Measurements from ENCODE around the gene SPAAR.
A peak's percentile ranks its signal among the peaks of the same experiment; 100 is the strongest.
"Not testable (repeated sequence)": the region's sequence is repeated elsewhere in the genome, so short reads cannot be mapped to it uniquely, and the experiment has no call there.

The SPAAR gene

DNA sequence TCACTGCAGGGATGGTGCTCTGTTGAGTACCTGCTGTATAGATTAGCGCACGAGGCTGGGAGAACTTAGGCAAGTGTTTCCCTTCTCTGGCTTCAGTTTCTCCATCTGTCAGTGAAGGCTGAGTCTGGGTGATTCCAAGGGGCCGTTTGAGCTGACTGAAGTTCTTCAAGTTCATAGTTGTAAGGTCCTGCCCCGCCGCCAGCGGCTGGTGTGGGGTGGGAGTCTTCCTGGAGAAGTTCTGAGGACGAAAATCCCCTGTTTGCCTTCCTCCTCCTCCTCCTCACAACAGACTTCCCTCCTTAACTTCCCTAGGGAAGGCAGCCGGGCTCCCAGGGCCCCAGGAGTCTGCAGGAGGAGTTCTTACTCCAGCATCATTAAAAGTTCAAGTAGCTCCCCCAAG is 5.0 kb upstream of the SPAAR start:
- no peak for DNase-seq (ENCODE audit: low read depth)

DNA sequence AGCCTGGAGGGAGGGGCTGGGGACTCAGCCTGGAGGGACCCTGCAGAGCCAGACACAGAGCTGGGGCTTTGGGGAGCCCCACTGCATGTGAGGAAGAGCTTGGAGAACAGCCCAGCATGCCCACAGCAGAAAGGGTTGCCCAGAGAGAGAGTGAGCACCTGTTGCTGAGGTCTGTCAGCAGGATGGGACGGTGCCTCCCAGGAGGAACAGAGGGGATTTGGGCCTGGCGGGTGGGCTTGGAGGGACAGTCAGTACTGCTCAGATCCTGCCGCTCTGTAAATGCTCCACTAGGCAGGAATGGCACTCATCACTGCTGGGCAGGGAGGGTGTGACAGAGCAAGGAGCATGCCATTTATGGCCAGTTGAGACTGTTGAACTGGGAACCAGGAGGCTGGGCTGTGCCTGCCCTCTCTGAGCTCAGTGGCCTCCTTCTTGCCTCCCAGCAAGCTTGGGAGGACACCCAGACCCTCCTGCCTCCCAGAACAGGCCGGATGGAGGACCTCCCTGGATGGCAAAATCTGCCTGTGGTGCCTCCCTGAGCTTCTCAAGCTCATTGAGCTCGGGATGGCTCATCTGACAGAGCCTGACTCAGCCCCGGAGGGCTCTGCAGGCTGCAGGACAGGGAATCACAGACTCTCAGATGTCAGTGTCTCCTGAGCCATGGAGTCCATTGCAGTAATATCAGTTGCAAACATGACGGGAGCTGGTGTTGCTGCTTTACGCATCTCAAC is 4.1 kb upstream of the SPAAR start:
- DNase-seq (ENCODE audit: low read depth) = peak; percentile 70

DNA sequence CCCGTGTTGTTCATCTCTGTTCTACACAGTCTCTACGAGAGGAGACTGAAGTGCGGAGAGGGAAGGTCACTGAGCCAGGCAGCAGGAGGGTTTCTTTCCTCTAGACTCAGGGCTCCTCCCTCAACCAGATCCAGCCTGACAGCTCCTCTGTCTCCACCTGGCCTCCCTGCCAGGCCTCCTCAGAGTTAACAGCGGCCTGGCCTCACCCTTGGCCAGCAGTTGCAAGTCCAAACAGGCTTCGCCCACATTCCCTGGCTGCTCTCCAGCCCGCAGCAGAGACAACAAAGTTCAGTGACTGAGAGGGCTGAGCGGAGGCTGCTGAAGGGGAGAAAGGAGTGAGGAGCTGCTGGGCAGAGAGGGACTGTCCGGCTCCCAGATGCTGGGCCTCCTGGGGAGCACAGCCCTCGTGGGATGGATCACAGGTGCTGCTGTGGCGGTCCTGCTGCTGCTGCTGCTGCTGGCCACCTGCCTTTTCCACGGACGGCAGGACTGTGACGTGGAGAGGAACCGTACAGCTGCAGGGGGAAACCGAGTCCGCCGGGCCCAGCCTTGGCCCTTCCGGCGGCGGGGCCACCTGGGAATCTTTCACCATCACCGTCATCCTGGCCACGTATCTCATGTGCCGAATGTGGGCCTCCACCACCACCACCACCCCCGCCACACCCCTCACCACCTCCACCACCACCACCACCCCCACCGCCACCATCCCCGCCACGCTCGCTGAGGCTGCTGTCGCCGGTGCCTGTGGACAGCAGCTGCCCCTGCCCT is 3.2 kb upstream of the SPAAR start, which contains the start of gene HRCT1:
HRCT1 (plus strand) TSS at position 291 of the 768 bp plus-strand sequence; CDS start at position 377, 86 bp downstream.
- DNase-seq (ENCODE audit: low read depth) = peak; percentile 96

DNA sequence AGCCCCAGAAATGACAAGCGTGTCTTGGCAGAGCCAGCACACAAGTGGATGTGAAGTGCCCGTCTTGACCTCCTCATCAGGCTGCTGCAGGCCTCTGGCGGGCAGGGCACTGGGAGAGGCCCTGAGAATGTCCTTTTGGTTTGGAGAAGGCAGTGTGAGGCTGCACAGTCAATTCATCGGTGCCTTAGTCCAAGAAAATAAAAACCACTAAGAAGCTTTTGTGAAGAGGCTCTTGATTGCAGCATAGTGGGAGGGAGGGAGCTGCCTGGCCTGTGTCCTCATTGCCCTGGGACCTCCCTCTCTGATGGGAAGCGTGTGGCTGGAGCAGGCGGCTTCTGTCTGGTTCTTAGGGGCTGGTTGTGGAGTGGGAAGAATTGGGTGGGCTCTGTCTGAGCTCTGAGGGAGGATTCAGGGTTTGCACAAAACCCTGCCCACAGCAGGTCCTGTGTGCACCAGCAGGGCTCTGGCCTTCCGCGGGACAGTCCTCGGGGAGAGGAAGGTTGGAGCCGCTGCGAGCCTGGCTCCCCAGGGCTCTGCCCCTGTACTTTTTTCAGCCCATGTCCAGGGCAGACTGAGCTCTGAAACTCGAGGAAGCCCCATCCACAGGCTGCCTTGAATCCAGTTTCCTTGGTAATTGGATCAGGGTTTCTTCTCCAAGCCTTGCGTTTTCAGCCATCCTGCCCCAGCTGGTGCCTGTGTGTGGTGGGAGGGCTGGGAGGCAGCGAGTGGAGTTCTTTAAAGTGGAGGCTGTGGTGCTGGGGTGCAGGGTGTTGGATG is 2.2 kb upstream of the SPAAR start:
- DNase-seq (ENCODE audit: low read depth) = peak; percentile 89

DNA sequence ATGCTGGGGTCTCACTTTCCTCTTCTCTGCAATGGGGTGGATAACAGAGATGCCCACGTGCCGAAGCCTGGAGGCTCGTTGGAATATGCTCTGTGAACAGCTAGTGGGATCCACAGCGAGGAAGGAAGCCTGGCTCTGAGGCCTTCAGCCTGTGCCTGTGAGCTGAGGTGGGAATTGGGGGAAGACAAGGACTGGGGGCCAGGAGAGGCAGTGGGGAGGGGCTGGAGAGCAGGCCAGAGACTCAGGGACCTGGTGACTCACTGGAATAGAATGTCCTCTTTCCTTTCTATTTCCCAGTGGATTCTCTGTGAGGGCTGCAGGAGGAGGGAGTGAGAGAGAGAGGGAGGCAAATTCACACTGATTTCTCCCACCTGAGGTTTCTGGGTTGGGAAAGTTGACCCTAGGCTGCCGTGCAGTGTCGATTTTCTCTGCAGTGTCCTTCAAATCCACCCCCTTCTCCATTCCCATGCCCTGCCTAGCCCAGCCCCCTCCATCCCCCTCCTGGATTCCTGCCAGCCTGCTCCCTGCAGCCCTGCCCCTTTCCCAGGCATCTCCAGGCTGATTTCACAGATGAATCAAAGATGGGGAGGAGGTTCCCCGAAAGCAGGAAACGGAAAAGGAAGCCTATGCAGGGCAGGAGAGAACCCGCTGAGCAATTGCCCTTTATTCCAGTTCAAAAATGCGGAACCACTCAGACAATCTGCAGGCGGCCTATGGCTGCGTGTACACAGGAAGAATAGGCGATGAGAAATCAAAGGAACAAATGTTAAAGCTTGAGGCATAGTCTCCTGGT is 1.4 kb upstream of the SPAAR start:
- peak; percentile 59 for DNase-seq (ENCODE audit: low read depth)

DNA sequence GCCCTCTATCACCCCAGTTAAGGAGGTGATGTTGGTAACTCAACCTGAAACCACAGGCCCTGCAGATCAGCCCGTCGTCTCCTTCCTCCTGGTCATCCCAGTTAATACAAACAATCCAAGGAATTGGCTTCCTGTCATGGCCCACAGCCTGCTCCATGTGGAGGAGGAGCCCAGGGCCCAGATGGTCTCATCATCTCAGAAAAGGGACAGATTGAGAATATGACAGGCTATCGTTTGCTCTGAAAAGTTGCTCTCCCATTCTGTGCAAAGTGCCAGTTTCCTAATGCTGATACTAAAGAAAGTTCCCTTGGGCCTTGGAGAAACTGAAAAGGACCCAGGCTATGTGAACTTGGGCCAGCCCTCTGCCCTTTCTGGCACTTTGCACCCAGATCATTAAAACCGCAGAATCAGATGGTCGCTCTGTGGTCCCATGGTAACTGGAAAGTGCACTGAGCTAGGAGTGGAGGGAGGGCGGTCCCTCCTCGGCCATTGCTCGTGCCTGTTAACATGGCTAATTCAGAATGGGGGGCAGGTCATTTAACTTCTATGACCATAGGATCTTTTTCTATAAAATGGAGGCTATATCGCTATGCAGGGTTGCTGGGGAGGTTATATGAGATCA is 675 bp upstream of the SPAAR start:
- DNase-seq (ENCODE audit: low read depth) = no peak

DNA sequence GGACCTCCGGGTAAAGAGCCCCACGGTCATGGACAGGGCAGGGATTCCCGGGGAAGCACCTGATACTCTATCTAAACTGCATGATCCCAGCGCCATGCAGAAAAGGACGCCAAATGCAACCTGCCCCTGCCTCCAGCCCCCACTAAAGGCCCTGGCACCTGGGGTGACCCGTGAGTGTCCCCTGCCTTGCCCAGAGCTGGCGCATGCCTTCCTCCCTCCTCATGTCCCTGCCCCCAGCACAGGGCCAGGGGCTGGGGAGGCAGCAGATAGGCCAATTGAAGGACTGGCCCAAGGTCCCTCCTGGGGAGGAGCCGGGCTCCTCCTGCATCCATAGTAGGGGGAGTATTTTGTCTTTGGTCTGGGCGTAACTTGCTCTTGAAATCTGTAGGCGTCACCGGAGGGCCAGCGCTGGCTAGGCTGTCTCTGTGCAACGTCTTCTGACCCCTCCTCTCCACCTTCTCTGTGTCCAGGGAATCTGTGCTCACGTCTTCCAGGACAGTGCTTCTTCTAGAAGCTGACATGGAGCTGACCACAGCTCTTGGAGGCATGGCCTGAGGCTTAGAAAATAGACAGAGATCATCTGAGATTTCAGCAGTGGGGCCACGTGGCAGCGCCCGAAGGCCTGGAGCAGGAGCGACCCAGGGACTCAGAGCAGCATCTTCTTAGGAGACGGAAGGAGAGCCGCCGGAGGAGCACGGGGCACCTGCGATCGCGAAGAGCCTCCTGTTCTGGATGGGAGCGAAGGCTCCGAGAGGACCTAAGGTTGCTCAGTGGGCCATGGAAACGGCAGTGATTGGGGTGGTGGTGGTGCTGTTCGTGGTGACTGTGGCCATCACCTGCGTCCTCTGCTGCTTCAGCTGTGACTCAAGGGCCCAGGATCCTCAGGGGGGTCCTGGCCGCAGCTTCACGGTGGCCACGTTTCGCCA is 660 bp downstream of the SPAAR start:
- DNase-seq (ENCODE audit: low read depth) = no peak

DNA sequence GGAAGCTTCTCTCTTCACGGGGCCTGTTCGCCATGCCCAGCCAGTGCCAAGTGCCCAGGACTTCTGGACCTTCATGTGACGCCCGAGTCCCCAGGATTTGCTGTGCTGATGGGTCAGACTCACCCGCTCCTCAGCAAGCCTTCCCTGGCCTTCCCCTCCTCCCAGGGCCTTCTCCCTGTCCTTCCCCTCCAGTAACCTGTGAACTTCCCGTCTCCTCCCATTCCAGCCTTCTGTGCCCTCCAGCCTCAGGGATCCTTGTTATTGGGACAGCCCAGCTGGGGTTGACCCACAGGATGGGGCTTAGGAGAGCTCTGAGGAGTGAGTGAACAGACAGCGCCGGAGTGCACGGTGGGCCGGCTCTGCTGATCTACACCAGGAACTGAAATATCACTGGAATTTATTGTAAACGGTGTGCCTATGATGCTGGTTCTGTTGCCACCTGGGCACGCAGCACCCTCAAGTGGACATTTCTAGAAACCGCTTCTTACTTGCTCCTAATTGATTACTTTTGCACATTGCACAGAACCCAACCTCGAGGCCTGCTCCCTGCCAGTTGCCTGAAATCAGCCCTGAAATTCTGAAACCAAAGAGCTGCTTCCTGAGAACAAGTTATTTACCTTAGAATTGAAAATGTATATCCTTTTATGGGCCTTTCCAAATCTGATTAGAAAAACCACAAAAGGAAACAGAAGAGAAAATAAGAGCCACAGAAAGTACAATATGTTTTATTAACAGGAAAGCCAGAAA is 1.5 kb downstream of the SPAAR start:
- DNase-seq (ENCODE audit: low read depth) = peak; percentile 75

DNA sequence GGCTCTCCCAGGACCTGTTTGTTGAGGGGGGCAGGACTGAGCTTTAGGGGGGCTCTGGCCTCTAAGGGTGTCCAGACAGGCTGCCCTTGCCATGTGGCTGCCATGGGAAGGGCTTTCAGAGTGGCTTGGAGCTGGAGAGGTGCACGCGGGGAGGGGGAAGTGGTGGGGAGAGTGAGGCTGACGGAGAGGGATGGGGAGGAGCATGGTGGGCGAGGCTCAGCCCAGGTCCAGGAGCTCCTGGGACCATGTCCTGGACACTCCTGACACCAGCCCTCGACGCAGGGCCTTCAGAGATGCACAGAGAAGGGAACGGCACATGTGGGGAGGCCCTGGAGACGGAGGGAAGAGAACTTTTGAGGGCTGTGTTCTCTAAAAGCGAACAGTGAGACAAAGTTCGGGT is 2.4 kb downstream of the SPAAR start:
- no peak for DNase-seq (ENCODE audit: low read depth)

DNA sequence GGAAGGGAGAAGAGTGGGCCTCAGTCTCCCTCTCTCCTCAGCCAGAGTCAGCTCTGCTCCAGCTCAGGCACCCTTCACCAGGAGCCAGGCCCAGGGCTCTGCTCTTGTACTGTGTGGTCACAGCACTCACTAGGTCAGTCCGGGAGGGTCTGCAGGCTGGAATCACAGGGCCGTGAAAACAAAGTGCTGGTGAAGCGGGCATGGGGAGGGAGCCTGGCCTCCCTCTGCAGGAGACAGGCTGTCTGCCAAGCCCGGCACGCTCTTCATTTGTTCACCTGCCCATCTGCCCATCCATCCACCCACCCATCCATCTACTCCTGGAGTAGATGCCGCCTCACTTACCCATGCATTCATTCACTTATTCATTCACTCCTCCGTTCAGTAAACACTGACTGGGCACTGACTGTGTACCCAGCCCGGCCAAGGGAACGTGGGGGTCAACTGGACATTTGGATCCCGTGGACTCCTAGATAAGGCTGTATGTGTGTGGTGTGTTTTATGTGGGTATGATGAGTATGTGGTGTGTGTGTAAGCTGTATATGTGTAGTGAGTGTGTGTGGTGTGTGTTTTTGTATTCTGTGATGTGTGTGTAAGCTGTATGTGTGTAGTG is 3.6 kb downstream of the SPAAR start:
- DNase-seq (ENCODE audit: low read depth) = no peak

DNA sequence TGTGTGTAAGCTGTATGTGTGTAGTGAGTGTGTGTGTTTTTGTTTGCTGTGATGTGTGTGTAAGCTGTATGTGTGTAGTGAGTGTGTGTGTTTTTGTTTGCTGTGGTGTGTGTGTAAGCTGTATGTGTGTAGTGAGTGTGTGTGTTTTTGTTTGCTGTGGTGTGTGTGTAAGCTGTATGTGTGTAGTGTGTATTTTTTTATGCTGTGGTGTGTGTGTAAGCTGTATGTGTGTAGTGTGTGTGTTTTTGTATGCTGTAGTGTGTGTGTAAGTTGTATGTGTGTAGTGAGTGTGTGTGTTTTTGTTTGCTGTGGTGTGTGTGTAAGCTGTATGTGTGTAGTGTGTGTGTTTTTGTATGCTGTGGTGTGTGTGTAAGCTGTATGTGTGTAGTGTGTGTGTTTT is 4.1 kb downstream of the SPAAR start:
- not testable (repeated sequence) for DNase-seq (ENCODE audit: low read depth)

DNA sequence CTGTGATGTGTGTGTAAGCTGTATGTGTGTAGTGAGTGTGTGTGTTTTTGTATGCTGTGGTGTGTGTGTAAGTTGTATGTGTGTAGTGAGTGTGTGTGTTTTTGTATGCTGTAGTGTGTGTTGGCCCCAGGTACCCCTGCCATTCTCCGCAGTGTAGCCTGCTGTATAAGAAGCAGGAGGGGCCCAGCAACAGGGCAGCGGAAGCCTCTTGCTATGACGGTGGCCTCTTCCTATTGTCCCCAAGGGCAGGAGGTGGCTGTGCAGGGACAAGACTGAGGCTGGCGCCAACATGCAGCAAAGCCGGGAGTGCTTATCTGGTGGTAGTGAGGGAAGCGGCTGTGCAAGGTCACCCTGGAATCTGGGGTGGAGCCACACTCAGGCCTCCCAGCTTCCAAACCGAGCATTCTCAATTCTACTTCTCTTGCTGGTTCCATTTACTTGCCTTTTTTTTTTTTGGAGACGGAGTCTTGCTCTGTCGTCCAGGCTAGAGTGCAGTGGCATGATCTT is 5.1 kb downstream of the SPAAR start:
- DNase-seq (ENCODE audit: low read depth) = no peak

DNA sequence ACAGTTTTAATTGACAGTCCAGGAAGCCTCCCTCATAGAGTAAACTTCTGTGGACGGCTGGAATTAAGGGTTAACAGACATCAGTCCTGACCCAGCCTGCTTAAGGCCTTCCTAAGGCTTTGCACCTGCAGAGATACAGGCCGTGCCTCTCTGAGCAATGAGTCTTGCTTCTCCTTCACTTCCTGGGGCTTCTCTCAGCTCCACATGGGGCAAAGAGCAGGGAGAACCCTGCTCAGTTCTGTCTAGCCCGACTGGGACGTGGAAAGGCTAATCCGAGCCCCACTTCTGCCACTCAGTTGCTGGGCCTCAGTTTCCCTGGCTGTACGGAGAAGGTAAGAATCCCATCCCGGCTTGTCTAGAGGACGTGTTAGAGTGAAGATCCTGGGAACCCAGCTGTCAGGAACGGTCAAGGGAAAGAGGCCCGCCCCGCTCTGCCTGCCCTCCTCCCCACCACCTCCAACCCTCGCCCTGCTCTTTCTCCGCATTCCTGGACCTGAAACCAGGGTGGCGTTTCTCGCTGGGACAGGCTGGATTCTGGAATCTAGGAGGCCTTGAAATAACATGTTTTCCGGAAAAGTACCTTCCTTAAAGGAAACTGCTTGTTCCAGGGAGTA is 6.5 kb downstream of the SPAAR start:
- no peak for DNase-seq (ENCODE audit: low read depth)

DNA sequence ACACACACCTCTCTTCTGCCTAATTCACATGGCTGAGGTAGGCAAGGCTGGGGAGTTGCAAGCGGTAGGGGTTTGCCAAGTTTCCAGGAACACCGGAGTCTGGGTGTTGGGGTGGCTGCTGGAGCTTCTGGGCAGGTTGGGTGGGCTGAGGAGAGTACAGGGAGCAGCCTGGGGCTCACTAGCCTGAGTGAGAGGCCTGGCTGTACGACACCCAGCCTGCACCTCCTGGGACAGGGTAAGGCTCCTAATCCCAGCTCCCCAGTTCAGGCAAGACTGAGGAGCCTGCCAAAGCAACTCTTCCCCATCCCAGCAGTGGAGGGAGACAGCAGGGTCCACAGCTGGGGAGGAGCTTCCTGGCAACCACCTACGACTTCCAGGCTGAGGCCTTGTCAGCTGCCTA is 8.0 kb downstream of the SPAAR start:
- DNase-seq (ENCODE audit: low read depth) = no peak

DNA sequence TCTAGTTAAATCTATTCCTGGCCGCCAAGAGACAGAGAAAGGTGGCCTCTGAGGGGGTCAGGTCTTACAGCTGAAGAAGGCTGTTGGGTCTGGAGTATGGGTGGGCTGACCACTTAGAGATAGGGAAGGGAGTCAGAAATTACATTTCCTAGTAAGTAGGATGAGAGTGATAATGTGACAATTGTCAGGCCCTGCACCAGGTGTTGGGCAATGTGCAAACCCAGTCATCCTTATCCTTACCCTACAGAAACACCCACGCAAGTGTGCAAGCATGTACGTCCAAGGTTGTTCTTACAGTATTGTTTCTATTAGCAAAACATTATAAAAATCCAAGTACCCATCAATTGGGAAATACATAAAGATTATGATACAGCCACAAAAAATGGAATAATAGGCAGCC is 9.5 kb downstream of the SPAAR start:
- DNase-seq (ENCODE audit: low read depth) = no peak

DNA sequence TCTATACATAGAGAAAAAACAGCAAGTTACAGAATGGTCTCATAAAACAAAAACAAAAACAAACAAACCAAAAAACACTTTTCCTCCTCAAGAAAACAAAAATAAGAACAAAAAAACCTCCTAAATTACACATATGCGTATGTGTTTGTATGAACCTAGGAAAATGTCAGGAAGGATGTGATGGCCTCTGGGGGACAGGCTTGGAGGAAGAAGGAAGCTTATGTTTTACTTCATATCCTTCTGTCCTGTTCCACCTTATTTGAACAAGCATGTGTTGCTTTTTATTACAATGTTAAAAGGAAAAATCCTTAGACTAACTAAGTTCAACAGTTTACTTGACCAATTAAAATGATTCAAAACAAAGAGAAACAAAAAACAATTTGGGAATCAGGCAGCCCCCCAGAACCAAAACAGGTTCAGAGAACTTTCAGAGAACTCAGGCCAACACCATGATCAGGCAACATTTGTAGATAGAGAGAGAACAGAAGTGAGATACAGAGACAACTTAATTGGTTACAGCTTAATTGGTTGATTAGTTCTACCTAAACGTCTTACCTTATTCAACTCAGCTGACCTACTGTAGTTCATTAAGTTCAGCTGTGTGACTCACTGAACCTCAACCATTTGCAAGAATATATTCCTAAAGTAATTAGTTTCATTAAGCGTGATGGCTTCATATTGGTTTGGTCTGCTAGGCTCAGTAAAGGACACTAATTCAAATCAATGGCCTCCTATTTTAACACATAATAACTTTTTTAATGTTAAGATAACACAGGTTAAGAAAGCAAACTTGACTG is 10.1 kb downstream of the SPAAR start:
- DNase-seq (ENCODE audit: low read depth) = no peak

DNA sequence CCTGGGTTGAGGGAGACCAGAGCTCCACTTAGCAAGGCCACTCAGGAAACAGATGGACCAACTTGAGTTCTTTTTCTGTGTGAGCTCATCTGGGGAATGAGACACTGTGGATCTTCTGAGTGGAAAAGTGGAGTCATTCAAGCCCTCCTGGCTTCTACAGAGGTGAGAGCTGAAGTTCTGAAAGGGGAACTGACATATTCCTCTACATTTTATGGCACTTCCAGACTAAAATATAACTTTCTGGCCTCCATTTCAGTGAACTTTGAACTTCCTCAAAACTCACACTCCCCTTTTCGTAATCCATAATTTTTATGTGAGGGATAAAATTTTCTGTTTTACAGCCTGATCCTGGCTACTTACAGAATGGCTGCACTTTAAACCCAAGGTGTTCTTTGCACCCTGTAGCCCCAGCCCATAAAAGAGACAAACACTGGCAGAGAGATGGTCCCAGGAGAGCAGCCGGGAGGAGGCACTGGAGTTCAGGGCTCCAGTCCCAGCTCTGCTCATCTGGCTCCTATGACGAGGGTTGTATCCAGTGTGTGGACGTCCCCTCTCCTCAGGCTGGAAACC is 10.8 kb downstream of the SPAAR start:
- DNase-seq (ENCODE audit: low read depth) = no peak
